ENCODE results near the gene POU3F2. TPM values are rescaled to one million over a fixed set of nuclear protein-coding genes. Genes with fewer than 3 reads are reported as not detected.

Gene POU3F2
- total and polyA plus RNA-seq, 12 donors: 0.03 to 0.11 (median 0.06) TPM; not detected in 7

DNA sequence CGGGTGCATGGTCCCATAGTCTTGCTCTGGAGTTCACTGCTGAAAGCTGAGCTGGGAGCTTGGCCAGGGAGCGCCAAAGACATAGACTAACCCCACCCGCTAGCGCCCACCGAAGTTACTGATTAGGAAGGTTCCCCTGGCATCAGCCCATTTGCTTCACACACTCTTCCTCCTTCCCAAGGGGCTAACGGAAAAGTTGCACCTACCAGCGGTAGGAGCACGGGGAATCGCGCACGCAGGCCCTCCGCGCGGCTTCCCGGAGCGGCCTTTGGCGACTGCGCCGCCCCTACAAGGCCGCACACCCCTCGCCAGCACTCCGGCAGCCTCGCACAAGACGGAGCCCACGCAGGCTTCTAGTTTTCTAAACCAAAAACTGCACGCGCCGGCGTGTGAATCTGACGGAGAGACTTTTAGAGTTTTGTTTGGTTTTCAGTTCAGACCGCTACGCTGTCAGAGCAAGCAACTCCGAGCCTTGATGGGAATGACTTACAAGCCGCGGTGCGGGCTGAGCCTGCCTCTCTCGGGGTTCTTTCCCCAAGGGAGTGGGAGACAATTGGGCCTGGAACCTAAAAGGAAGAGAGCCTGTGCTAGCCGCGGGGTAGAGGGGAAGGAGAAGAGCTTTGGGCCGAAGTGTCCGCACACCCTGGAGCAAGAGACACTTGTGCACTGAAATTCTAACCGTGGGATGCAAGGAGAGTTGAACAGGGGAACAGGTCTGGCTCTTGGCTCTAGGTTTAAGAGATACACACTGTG is 891 bp upstream of the POU3F2 start:
- Histone ChIP-seq H3K9me3 (replicated peaks in 1 of 3) (no peaks in the 10 kb centered on the region), H3K4me3 (peak overlapping the region in 2 of 4 donors; percentile 31 to 73), H3K27ac (peak overlapping the region in 1 of 5 donors; percentile 12), H3K36me3 (replicated peaks in 1 of 2) (no peaks in the 10 kb centered on the region), H3K4me1 (replicated peaks in 1 of 2) (peaks cover 17 to 38% of the 10 kb centered on the region in 2 donors), H3K27me3 (peaks cover 70% of the 10 kb centered on the region)
- WGBS, 4 donors: 0 to 1% (median 1%) methylated on average over 37 to 42 of the region's 42 CpGs
- peak in 2 of 7 donors; percentile 27 to 46 for DNase-seq
- TF ChIP-seq, protein P1, sequence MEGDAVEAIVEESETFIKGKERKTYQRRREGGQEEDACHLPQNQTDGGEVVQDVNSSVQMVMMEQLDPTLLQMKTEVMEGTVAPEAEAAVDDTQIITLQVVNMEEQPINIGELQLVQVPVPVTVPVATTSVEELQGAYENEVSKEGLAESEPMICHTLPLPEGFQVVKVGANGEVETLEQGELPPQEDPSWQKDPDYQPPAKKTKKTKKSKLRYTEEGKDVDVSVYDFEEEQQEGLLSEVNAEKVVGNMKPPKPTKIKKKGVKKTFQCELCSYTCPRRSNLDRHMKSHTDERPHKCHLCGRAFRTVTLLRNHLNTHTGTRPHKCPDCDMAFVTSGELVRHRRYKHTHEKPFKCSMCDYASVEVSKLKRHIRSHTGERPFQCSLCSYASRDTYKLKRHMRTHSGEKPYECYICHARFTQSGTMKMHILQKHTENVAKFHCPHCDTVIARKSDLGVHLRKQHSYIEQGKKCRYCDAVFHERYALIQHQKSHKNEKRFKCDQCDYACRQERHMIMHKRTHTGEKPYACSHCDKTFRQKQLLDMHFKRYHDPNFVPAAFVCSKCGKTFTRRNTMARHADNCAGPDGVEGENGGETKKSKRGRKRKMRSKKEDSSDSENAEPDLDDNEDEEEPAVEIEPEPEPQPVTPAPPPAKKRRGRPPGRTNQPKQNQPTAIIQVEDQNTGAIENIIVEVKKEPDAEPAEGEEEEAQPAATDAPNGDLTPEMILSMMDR (IDR thresholded peaks at IDR 0.05): no peak
- no peak for TF ChIP-seq POLR2A (IDR thresholded peaks at IDR 0.05)
- intact Hi-C loops (cut with DNase I): no loop called here

DNA sequence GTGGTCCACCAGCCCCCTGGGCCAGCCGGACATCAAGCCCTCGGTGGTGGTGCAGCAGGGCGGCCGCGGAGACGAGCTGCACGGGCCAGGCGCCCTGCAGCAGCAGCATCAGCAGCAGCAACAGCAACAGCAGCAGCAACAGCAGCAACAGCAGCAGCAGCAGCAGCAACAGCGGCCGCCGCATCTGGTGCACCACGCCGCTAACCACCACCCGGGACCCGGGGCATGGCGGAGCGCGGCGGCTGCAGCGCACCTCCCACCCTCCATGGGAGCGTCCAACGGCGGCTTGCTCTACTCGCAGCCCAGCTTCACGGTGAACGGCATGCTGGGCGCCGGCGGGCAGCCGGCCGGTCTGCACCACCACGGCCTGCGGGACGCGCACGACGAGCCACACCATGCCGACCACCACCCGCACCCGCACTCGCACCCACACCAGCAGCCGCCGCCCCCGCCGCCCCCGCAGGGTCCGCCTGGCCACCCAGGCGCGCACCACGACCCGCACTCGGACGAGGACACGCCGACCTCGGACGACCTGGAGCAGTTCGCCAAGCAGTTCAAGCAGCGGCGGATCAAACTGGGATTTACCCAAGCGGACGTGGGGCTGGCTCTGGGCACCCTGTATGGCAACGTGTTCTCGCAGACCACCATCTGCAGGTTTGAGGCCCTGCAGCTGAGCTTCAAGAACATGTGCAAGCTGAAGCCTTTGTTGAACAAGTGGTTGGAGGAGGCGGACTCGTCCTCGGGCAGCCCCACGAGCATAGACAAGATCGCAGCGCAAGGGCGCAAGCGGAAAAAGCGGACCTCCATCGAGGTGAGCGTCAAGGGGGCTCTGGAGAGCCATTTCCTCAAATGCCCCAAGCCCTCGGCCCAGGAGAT is 1.0 kb downstream of the POU3F2 start:
- no peaks in the 10 kb centered on the region for H3K9me3 ChIP-seq (replicated peaks in 1 of 3)
- no peaks in the 10 kb centered on the region for H3K36me3 ChIP-seq (replicated peaks in 1 of 2)
- peak overlapping the region in 1 of 4 donors; percentile 73 for H3K4me3 ChIP-seq
- DNase-seq: no peak
- H3K27ac ChIP-seq: no peak overlapping the region
- 1 to 3% (median 2%) methylated on average over 12 to 76 of the region's 76 CpGs for WGBS, 4 donors
- no peak for TF ChIP-seq POLR2A (IDR thresholded peaks at IDR 0.05)
- TF ChIP-seq, protein P1 (IDR thresholded peaks at IDR 0.05): no peak
- H3K4me1 ChIP-seq (replicated peaks in 1 of 2): peaks cover 17 to 38% of the 10 kb centered on the region in 2 donors
- peaks cover 72% of the 10 kb centered on the region for H3K27me3 ChIP-seq
- intact Hi-C loops (cut with DNase I): no loop called here

DNA sequence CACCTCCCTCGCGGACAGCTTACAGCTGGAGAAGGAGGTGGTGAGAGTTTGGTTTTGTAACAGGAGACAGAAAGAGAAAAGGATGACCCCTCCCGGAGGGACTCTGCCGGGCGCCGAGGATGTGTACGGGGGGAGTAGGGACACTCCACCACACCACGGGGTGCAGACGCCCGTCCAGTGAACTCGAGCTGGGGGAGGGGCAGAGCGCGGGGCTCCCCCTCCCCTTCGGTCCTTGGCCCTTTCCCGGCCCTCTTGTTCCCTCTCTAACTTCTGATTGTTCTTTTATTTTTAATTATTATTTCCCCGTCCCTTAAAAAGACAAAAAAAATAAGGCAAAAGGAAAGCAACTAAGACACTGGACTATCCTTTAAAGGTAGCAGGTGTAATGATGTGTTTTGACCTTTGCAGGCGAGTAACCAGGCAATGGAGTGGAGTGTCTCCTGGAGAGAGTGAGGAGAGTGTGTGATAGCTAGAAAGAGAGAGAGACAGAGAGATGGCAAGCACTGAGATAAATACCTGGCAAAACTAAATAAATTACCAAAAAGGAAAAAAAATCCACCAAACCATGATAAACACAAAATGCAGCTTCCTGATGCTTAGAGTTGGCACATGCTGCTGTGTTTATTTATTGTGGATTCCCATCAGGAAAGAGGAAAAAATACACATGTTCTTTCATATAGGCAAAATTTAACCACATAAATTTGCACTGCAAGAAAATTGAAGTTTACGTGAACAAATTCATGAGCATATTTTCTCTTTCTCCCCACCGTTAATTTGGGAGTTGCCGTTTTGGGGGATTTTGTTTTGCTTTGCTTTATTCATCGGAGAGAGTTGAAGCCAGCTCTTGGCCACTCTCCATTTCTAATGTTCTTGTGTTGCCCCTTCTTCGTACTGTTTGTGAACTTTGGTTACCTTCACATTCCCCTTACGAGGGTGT is 1.9 kb downstream of the POU3F2 start:
- H3K27me3 ChIP-seq: peaks cover 72% of the 10 kb centered on the region
- no peak overlapping the region for H3K27ac ChIP-seq
- H3K4me1 ChIP-seq (replicated peaks in 1 of 2): peaks cover 17 to 38% of the 10 kb centered on the region in 2 donors
- 8 to 13% (median 10%) methylated on average over 23 of the region's 23 CpGs for WGBS, 4 donors
- no peak for DNase-seq
- H3K9me3 ChIP-seq (replicated peaks in 1 of 3): no peaks in the 10 kb centered on the region
- H3K4me3 ChIP-seq: no peak overlapping the region
- TF ChIP-seq, protein P1 (IDR thresholded peaks at IDR 0.05): no peak
- TF ChIP-seq POLR2A (IDR thresholded peaks at IDR 0.05): no peak
- no peaks in the 10 kb centered on the region for H3K36me3 ChIP-seq (replicated peaks in 1 of 2)
- intact Hi-C loops (cut with DNase I): no loop called here

All from adrenal gland (tissue), 12 donors.